Epithelial cell of proximal tubule (primary cell): ENCODE results near the gene DOCK9. TPM values are rescaled to one million over a fixed set of nuclear protein-coding genes. Genes with fewer than 3 reads are reported as not detected.

Experiments
- DNase-seq: peaks from one replicate; pipeline ENCODE4 v3.0.0-alpha.2; 2011; ENCODE audit warnings: low read depth
- H3K4me3 ChIP-seq: 2 replicates; pipeline ENCODE4 v1.5.1; 2011; ENCODE audit warnings: low read depth, mild to moderate bottlenecking, low read length
- total RNA-seq: library from RNA; depleted of rRNA; stranded (reverse); fragments of >200 nt; gene quantifications from 2 replicates; pipeline ENCODE4 v1.2.3, GENCODE V29; 2015
- TF ChIP-seq, protein P1 (sequence below): conservative IDR thresholded peaks from 2 replicates; pipeline ENCODE4 v1.5.1; 2012; ENCODE audit warnings: low read depth, mild to moderate bottlenecking, low read length

Gene DOCK9
- total RNA-seq, 1 donor from 2014 or later = 37.6 TPM

DNA sequence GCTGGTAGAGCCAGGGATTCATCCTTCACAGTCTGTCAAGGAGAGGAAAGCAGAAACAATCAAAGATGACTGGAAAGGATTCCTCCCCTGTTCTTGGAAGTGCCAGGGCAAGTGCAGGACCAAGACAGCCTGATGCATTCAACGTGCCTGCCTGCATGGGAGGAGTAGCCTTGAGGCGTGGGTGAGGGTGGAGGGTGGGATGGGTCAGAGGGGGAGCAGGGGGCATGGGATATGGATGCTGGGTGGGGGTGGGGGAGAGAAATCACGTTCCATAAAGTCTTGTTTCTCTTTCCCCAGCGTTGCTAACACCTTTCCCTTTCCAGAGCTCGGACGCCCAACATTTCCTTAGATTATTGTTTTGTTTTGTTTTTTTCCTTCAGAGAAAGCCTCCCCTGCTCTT lies 117.4 kb downstream of the DOCK9 start:
- TF ChIP-seq, protein P1, sequence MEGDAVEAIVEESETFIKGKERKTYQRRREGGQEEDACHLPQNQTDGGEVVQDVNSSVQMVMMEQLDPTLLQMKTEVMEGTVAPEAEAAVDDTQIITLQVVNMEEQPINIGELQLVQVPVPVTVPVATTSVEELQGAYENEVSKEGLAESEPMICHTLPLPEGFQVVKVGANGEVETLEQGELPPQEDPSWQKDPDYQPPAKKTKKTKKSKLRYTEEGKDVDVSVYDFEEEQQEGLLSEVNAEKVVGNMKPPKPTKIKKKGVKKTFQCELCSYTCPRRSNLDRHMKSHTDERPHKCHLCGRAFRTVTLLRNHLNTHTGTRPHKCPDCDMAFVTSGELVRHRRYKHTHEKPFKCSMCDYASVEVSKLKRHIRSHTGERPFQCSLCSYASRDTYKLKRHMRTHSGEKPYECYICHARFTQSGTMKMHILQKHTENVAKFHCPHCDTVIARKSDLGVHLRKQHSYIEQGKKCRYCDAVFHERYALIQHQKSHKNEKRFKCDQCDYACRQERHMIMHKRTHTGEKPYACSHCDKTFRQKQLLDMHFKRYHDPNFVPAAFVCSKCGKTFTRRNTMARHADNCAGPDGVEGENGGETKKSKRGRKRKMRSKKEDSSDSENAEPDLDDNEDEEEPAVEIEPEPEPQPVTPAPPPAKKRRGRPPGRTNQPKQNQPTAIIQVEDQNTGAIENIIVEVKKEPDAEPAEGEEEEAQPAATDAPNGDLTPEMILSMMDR = no peak
- no peak for DNase-seq
- no peak overlapping the region for H3K4me3 ChIP-seq

DNA sequence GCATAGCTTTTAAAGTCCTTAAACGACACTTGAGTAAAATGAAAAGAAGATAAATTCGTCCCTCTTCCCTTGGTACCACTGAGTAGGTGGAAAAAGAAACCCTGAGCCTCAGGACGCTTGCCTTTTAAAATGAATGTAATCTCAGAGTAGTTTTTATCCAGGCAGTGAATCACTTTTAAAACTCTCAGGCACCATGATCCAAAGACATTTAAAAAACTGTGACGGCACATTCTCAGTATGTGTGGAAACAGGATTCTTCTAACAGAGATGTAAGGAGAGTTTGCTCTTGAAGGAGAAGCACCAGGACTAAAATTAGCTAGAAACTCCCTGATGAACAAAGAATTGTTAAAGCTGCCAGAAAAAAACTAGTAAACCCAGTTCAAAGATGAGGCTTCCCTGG lies 119.7 kb downstream of the DOCK9 start:
- H3K4me3 ChIP-seq = no peak overlapping the region
- TF ChIP-seq, protein P1 = no peak
- DNase-seq = no peak

DNA sequence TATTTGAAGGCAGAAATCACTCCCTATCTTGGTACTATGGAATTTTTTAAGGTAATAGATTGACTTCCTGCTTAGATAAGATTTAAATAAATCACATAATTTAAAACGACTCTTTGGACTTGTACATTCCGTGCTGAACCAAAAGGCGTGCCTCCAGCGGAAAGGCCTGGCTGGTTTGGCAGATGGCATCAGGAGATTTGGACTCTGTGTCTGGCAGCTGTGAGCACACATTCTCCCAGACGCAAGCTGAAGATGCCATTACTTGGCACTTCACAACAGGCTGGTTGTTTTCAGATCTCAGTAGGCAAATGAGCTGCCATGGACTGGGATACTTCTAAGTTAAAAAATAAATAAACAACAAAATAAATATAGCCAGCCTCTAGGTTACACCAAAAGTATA lies 120.9 kb downstream of the DOCK9 start:
- H3K4me3 ChIP-seq = no peak overlapping the region
- TF ChIP-seq, protein P1 = no peak
- DNase-seq = no peak

DNA sequence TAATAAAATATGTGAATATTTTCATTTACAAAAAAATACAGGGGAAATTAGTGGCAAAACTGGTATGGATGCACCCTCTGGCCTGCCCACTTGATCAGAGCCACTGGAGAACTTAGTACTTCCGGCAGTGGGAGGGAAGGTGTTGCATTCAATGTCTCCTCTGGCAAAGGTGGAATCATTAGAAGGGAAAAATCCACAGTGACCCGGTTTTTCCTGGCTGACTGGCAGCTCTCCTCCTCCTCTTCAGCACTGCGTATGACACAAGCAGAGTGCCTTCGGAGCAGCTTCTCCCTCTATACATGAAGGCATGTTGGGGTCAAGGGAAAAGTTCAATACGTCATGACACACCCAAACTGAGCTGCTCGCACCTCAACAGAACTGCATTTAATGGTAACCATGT lies 123.4 kb downstream of the DOCK9 start:
- no peak for DNase-seq
- no peak overlapping the region for H3K4me3 ChIP-seq
- TF ChIP-seq, protein P1 = no peak

DNA sequence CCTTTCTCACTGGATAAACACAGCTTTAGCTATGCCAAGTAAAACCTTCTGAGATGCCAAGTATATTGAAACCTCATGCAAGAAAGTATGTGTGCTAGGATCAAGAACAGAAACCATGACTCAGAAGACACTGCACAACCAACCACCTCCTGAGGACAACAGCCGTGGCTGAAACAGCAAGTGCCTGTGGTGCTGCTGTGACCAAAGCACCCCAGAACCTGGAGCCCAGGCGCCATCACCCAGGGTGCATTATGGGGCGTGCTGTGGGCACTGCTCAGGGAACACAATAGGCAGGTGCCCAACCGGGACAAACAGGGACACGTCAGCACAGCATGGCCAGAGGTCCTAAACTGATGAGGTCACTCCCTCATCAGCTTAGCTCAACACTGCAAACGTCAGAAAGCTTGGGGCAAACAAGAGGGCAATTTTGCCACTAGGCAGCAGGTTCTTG lies 124.1 kb downstream of the DOCK9 start:
- DNase-seq = no peak
- H3K4me3 ChIP-seq = no peak overlapping the region
- TF ChIP-seq, protein P1 = no peak

DNA sequence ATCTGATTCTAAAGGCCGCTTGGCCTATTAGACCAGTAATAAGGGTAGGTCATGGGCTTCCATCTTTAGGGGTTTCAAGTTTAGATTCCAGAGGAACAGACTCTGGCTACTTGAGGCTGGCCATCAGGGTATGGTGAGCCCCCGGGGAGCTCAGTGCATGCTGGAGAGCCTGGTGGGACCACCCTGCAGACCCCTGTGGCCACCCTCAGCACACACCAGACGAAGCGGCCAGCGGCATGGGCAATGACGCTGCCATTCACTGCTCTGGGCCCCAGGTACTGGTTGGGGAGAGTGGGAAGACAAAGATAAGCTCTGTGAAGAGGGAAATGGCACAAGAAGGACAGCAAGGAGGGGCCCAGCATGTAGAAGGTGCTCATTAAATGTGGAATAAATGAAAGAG lies 126.6 kb downstream of the DOCK9 start:
- DNase-seq = no peak
- TF ChIP-seq, protein P1 = no peak
- H3K4me3 ChIP-seq = no peak overlapping the region

DNA sequence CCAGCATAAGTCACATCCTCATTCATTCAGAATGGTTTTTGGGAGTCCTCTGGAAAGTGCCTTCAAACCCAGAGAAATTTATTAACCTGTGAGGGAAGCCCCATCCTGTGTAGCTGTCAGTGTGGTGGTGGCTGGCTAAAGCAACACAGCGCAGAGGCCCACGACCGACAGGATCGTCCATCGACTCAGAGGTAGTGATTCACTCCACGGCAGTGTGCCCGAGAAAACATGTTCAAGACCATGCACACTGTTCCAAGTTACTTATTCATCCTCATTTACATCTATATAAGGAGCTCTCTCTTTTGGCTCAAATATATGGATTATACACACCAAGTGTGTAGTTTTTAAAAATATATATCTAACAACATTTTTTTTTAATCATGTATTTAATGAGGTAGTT lies 129.1 kb downstream of the DOCK9 start:
- DNase-seq = no peak
- TF ChIP-seq, protein P1 = no peak
- no peak overlapping the region for H3K4me3 ChIP-seq
